ENCODE measurements around the gene SYNDIG1. TPM values are rescaled to one million over a fixed set of nuclear protein-coding genes. Genes with fewer than 3 reads are reported as not detected.

SYNDIG1 gene
- total RNA-seq, 1 experiment from 2014 or later = 5.4 TPM

GRCh38 chr20:24696396-24696795 is 227.0 kb downstream of the SYNDIG1 start:
- H3K4me3 Mint-ChIP-seq = no peak overlapping the region
- no peak overlapping the region for H4K8ac ChIP-seq (replicated peaks; ENCODE audit: insufficient read length, low read depth, low read length)
- no peak overlapping the region for H3K9ac ChIP-seq (ENCODE audit: extremely low read depth, insufficient read length, low read length)
- no peak overlapping the region for H3K14ac ChIP-seq (ENCODE audit: insufficient read depth, low read length)
- no peaks in the 10 kb centered on the region; a peak in 1 of 5 replicates for H3K9me3 Mint-ChIP-seq
- H3K23ac ChIP-seq (ENCODE audit: insufficient read length, low read depth, low read length) = no peak overlapping the region
- peaks cover 4% of the 10 kb centered on the region; the same call in 1 of the 2 replicates for H3K27me3 Mint-ChIP-seq (ENCODE audit: low read depth)
- no peak overlapping the region for H2AK5ac ChIP-seq (ENCODE audit: insufficient read length, low read length)
- H3K18ac ChIP-seq (ENCODE audit: insufficient read length, low read depth, low read length) = no peak overlapping the region
- H3K4me2 ChIP-seq (ENCODE audit: insufficient read depth, insufficient read length, low read length) = no peak overlapping the region
- no peak overlapping the region for H2BK12ac ChIP-seq (ENCODE audit: insufficient read length, low read depth, low read length)
- no peak overlapping the region for H3K27ac ChIP-seq (ENCODE audit: insufficient read length, low read depth, low read length)
- H2AFZ ChIP-seq (ENCODE audit: low read length) = no peak overlapping the region
- H3K56ac ChIP-seq (ENCODE audit: insufficient read length, low read depth, low read length) = no peak overlapping the region
- no peak overlapping the region for H2BK15ac ChIP-seq (ENCODE audit: low read depth, low read length)
- H3K4ac ChIP-seq (ENCODE audit: low read depth, low read length) = no peak overlapping the region
- H3K9me3 ChIP-seq (ENCODE audit: control insufficient read depth, low read depth, low read length) = no peaks in the 10 kb centered on the region
- no CpG with 5 or more reads among the region's 8 CpGs for WGBS (ENCODE audit: extremely low coverage, insufficient read length, low lambda C conversion rate)
- no peak overlapping the region for H3T11ph ChIP-seq (ENCODE audit: low read length)
- no peaks in the 10 kb centered on the region for H4K20me1 ChIP-seq (ENCODE audit: control insufficient read depth, insufficient read depth, insufficient read length)
- no peak for TF ChIP-seq CTCF (conservative IDR thresholded peaks at IDR 0.05)
- H2BK20ac ChIP-seq (ENCODE audit: low read depth, low read length, poor library complexity, severe bottlenecking) = no peak overlapping the region
- no peaks in the 10 kb centered on the region for H3K23me2 ChIP-seq (ENCODE audit: insufficient read length, low read depth, low read length, poor library complexity, severe bottlenecking)
- H4K5ac ChIP-seq (ENCODE audit: insufficient read length, low read depth, low read length) = no peak overlapping the region
- H3K4me1 ChIP-seq (ENCODE audit: insufficient read depth, low read length) = no peaks in the 10 kb centered on the region
- H4K91ac ChIP-seq (ENCODE audit: insufficient read length, low read depth, low read length) = no peak overlapping the region
- H3K27me3 ChIP-seq (ENCODE audit: insufficient read depth, low read length) = no peaks in the 10 kb centered on the region
- no peak overlapping the region for H2BK120ac ChIP-seq (ENCODE audit: low read depth, low read length, poor library complexity, severe bottlenecking)
- DNase-seq = peak; percentile 10
- H3K79me2 ChIP-seq (ENCODE audit: insufficient read depth, low read length) = no peaks in the 10 kb centered on the region
- H3K79me1 ChIP-seq (ENCODE audit: insufficient read depth, low read depth, low read length, poor library complexity, severe bottlenecking) = no peaks in the 10 kb centered on the region
- H3K4me1 Mint-ChIP-seq = no peaks in the 10 kb centered on the region; a peak in 1 of 4 replicates
- H3K36me3 Mint-ChIP-seq (ENCODE audit: insufficient read depth in 1 of 3, low read depth in 3 of 3) = no peaks in the 10 kb centered on the region
- no peak overlapping the region for H2BK5ac ChIP-seq (ENCODE audit: insufficient read length, low read length)
- no peak overlapping the region for H3K27ac Mint-ChIP-seq
